Prostate gland (tissue), 2 donors: Measurements from ENCODE around the gene CENPP.

Experiments used
- CTCF ChIP-seq, 4 experiments: fragments of 200-600 bp in 2 of 4; fragments of 450-650 bp in 2 of 4; sonication (generic) in 2 of 4; IDR thresholded peaks; 1 replicate in 3 of 4; 2 replicates in 1 of 4; pipeline ENCODE4 v1.5.1; 2016 to 2019; ENCODE audit warnings: antibody characterized with exemption in 4 of 4, mild to moderate bottlenecking in 2 of 4, moderate library complexity in 2 of 4
- POLR2A ChIP-seq: fragments of 450-650 bp; IDR thresholded peaks from one replicate; pipeline ENCODE4 v1.6.1; 2016; ENCODE audit warnings: antibody characterized with exemption, mild to moderate bottlenecking

- TF ChIP-seq CTCF (IDR thresholded peaks at IDR 0.05) = no peak
- no peak for TF ChIP-seq POLR2A
Observed at GRCh38 chr9:92612816-92613215, 287.1 kb downstream of the CENPP start.
